ENCODE results near the gene ZNF280C.

Gene ZNF280C

DNA sequence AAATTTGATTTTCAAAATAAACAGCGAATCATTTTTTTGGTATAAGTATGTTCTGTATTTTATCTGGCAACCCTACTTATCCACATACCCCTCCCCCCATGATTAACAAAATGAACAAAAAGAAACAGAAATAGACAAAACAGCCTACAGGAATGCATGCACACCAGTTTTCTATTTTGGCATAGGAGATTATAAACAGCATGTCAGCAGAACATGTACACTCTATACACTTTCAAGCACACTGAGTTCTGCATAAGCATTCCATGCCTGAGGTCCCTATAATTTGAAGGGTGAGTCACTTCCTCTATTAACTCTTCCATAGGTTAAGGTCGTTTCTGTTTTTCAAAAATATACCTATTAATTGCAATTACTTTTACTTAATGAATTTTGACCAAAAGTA is 28.0 kb upstream of the ZNF280C start:
- WGBS (ENCODE audit: insufficient coverage) = no CpG with 5 or more reads among the region's 2 CpGs

DNA sequence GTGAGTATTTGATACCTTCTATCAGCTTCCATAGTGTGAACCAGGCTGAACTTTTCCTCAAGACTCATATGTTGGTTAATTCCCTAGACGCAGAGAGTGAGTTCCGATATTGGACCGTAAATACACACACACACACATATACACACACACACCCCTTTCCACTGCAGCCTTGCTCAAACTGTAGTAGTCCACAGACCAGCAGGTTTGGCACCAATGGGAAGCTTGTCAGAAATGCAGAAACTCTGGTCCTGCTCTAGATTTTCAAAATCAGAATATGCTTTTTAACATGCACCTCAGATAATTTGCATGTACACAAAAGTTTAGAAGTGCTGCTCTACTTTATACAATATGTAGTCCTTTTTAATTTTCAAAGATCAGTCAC is 27.6 kb upstream of the ZNF280C start:
- Histone ChIP-seq H3K9me3 (ENCODE audit: control extremely low read depth in 1 of 5, control insufficient read depth in 4 of 5, insufficient read depth in 2 of 5, low read depth in 1 of 5, low read length in 4 of 5) (peaks cover 0 to 3% (median 0%) of the 10 kb centered on the region in 5 experiments), H3K4me1 (ENCODE audit: control extremely low read depth in 1 of 4, control insufficient read depth in 4 of 4, insufficient read depth in 4 of 4, low read length in 3 of 4) (no peaks in the 10 kb centered on the region), H3K27me3 (replicated peaks in 2 of 5; ENCODE audit: control insufficient read depth in 4 of 5, insufficient read depth in 5 of 5, low read length in 4 of 5) (peaks cover 0 to 8% (median 0%) of the 10 kb centered on the region in 5 experiments), H3K4me3 (ENCODE audit: control insufficient read depth in 1 of 7, extremely low read depth in 1 of 7, insufficient read depth in 4 of 7, low read depth in 2 of 7, low read length in 6 of 7) (no peak overlapping the region), H3K27ac (ENCODE audit: insufficient read depth in 1 of 2, low read depth in 1 of 2, low read length in 2 of 2, poor library complexity in 1 of 2, severe bottlenecking in 2 of 2) (no peak overlapping the region), H3K36me3 (ENCODE audit: control insufficient read depth in 4 of 4, insufficient read depth in 4 of 4, low read length in 3 of 4) (no peaks in the 10 kb centered on the region)
- no peak for DNase-seq
- ChIA-PET CTCF (no interaction called here), POLR2A (no interaction called here)
- 91% methylated on average over 3 of the region's 3 CpGs for WGBS (ENCODE audit: insufficient coverage)

More for the DNA sequence above, 28.0 kb upstream of the ZNF280C start:
- ChIA-PET CTCF (no interaction called here), POLR2A (no interaction called here)
- Histone ChIP-seq H3K9me3 (ENCODE audit: control extremely low read depth in 1 of 5, control insufficient read depth in 4 of 5, insufficient read depth in 2 of 5, low read depth in 1 of 5, low read length in 4 of 5) (no peaks in the 10 kb centered on the region), H3K27ac (ENCODE audit: insufficient read depth in 1 of 2, low read depth in 1 of 2, low read length in 2 of 2, poor library complexity in 1 of 2, severe bottlenecking in 2 of 2) (no peak overlapping the region), H3K4me3 (ENCODE audit: control insufficient read depth in 1 of 7, extremely low read depth in 1 of 7, insufficient read depth in 4 of 7, low read depth in 2 of 7, low read length in 6 of 7) (no peak overlapping the region), H3K36me3 (ENCODE audit: control insufficient read depth in 4 of 4, insufficient read depth in 4 of 4, low read length in 3 of 4) (no peaks in the 10 kb centered on the region), H3K4me1 (ENCODE audit: control extremely low read depth in 1 of 4, control insufficient read depth in 4 of 4, insufficient read depth in 4 of 4, low read length in 3 of 4) (no peaks in the 10 kb centered on the region), H3K27me3 (replicated peaks in 2 of 5; ENCODE audit: control insufficient read depth in 4 of 5, insufficient read depth in 5 of 5, low read length in 4 of 5) (peaks cover 0 to 8% (median 0%) of the 10 kb centered on the region in 5 experiments)
- DNase-seq = no peak

DNA sequence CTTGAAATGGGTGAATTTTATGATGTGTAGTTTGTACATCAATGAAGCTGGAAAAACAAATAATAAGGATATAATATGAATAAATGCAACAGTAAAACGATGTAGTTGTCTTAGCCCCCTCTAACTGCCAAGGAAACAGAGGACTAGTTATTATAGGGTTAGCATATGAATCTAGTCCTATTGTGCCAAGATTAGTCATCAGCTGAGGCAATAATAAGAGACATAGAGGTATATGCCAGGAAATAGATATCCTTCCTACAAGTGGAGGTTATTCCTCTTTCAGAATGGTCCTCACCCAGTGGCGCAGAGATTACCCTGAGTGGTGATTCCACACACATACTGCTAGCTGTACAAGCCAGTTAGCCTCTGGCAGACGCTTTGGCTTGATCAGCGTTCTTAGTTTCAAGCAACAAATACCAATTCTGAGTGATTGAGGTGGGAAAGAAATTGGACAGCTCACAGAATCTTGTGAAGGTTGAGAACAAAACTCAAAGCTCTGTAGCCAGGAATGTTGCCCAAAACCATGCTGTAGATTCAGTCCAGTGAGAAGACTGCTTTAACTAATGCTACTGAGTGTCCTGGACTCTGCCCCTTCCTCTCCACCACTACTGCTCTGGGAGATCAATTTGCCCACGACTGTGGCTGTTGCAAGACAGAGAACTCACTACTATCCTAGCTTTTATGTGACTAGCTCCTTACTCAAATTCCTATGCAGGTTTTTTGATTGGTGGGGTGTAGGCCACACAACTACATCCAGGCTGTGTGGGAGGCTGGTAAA is 27.0 kb upstream of the ZNF280C start:
- Histone ChIP-seq H3K27me3 (replicated peaks in 2 of 5; ENCODE audit: control insufficient read depth in 4 of 5, insufficient read depth in 5 of 5, low read length in 4 of 5) (peaks cover 0 to 8% (median 0%) of the 10 kb centered on the region in 5 experiments), H3K36me3 (ENCODE audit: control insufficient read depth in 4 of 4, insufficient read depth in 4 of 4, low read length in 3 of 4) (no peaks in the 10 kb centered on the region), H3K9me3 (ENCODE audit: control extremely low read depth in 1 of 5, control insufficient read depth in 4 of 5, insufficient read depth in 2 of 5, low read depth in 1 of 5, low read length in 4 of 5) (peaks cover 0 to 6% (median 0%) of the 10 kb centered on the region in 5 experiments), H3K4me1 (ENCODE audit: control extremely low read depth in 1 of 4, control insufficient read depth in 4 of 4, insufficient read depth in 4 of 4, low read length in 3 of 4) (no peaks in the 10 kb centered on the region), H3K27ac (ENCODE audit: insufficient read depth in 1 of 2, low read depth in 1 of 2, low read length in 2 of 2, poor library complexity in 1 of 2, severe bottlenecking in 2 of 2) (no peak overlapping the region), H3K4me3 (ENCODE audit: control insufficient read depth in 1 of 7, extremely low read depth in 1 of 7, insufficient read depth in 4 of 7, low read depth in 2 of 7, low read length in 6 of 7) (no peak overlapping the region)
- CTCF ChIA-PET = no interaction called here
- 67% methylated on average over 5 of the region's 5 CpGs for WGBS (ENCODE audit: insufficient coverage)
- DNase-seq = no peak
- POLR2A ChIA-PET = no interaction called here

DNA sequence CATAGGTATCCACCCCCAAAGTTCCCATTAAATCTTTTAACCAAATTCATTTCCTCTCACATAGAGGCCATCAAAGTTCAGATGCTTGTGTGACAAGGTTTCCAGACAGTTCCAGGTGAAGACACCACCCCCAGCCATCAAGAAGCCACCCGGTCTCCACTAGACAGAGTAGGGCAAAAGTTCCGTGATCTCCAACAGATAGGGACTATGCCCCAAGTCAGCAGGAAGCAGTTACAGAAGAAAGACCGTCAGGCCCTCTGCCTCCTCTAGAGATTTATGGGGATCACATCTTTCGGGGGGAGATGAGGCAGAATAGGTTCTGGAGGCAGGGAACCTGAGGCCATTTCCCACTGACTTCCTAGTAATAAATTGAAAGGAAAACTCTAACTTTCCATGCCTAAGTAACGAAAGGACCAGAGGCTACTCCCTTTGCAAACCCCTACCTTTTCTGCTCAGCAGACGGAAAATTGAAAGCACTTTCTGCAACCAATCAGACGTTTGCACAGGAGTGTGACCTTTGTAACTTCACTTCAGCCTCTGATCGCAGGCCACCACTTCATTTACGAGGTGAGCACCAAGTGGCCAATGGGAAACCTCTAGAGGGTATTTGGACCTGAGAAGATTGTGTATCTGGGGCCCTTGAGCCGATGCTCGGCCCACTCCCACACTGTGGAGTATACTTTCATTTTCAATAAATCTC is 18.5 kb upstream of the ZNF280C start:
- CTCF ChIA-PET = no interaction called here
- Histone ChIP-seq H3K9me3 (ENCODE audit: control extremely low read depth in 1 of 5, control insufficient read depth in 4 of 5, insufficient read depth in 2 of 5, low read depth in 1 of 5, low read length in 4 of 5) (peaks cover 0 to 6% (median 0%) of the 10 kb centered on the region in 5 experiments), H3K4me3 (ENCODE audit: control insufficient read depth in 1 of 7, extremely low read depth in 1 of 7, insufficient read depth in 4 of 7, low read depth in 2 of 7, low read length in 6 of 7) (no peak overlapping the region), H3K4me1 (ENCODE audit: control extremely low read depth in 1 of 4, control insufficient read depth in 4 of 4, insufficient read depth in 4 of 4, low read length in 3 of 4) (no peaks in the 10 kb centered on the region), H3K27me3 (replicated peaks in 2 of 5; ENCODE audit: control insufficient read depth in 4 of 5, insufficient read depth in 5 of 5, low read length in 4 of 5) (no peaks in the 10 kb centered on the region), H3K36me3 (ENCODE audit: control insufficient read depth in 4 of 4, insufficient read depth in 4 of 4, low read length in 3 of 4) (no peaks in the 10 kb centered on the region), H3K27ac (ENCODE audit: insufficient read depth in 1 of 2, low read depth in 1 of 2, low read length in 2 of 2, poor library complexity in 1 of 2, severe bottlenecking in 2 of 2) (no peak overlapping the region)
- POLR2A ChIA-PET = no interaction called here
- DNase-seq = no peak
- 78% methylated on average over 11 of the region's 11 CpGs for WGBS (ENCODE audit: insufficient coverage)

DNA sequence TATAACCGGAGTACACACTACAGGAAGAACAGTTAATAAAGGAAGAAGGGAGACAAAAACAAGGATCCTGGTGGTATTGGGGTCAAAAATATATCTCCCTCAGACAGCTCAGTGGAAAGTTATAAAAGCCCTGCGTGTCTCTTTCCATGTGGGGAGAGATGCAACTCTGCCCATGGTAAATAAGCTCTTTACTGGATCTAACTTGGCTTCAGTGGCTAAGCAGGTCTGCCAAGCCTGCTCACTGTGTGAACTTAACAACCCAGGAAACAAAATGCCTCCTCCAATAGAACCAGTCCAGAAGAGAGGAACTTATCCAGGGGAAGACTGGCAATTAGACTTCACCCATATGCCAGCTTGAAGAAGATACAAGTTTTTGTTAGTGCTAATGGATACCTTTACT is 17.0 kb upstream of the ZNF280C start:
- no CpG with 5 or more reads among the region's 2 CpGs for WGBS (ENCODE audit: insufficient coverage)
- CTCF ChIA-PET = no interaction called here
- DNase-seq = no peak

DNA sequence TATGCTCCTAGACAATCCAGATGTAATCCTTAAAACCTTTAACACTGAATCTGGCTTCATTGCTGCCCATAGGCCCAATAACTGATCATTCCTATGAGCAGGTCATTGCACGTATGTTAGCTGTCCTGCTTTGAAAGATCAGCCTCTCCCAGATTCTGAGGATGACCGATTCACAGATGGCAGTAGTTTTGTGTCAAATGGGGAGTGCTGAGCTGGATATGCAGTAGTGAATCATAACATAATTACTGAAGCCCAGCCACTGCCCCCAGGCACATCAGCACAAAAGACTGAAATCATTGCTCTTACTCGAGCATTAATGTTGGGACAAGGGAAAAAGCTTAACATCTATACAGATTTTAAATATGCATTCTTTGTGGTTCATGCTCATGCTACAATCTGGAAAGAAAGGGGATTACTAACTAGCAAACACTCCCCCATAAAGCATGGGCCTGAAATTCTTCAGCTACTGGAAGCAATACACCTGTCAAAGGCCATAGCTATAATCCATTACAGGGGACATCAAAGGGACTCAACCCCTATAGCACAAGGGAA is 16.4 kb upstream of the ZNF280C start:
- DNase-seq = no peak
- Histone ChIP-seq H3K27ac (ENCODE audit: insufficient read depth in 1 of 2, low read depth in 1 of 2, low read length in 2 of 2, poor library complexity in 1 of 2, severe bottlenecking in 2 of 2) (no peak overlapping the region), H3K4me3 (ENCODE audit: control insufficient read depth in 1 of 7, extremely low read depth in 1 of 7, insufficient read depth in 4 of 7, low read depth in 2 of 7, low read length in 6 of 7) (no peak overlapping the region), H3K9me3 (ENCODE audit: control extremely low read depth in 1 of 5, control insufficient read depth in 4 of 5, insufficient read depth in 2 of 5, low read depth in 1 of 5, low read length in 4 of 5) (no peaks in the 10 kb centered on the region), H3K4me1 (ENCODE audit: control extremely low read depth in 1 of 4, control insufficient read depth in 4 of 4, insufficient read depth in 4 of 4, low read length in 3 of 4) (no peaks in the 10 kb centered on the region), H3K27me3 (replicated peaks in 2 of 5; ENCODE audit: control insufficient read depth in 4 of 5, insufficient read depth in 5 of 5, low read length in 4 of 5) (no peaks in the 10 kb centered on the region), H3K36me3 (ENCODE audit: control insufficient read depth in 4 of 4, insufficient read depth in 4 of 4, low read length in 3 of 4) (no peaks in the 10 kb centered on the region)
- POLR2A ChIA-PET = no interaction called here
- WGBS (ENCODE audit: insufficient coverage) = 83% methylated on average over 2 of the region's 3 CpGs
- CTCF ChIA-PET = interaction anchor here (1.2 kb wide), 1 partner anchor 25 kb away, joined by 3 read pairs; no protein-coding TSS in a partner anchor

More for the DNA sequence above, 17.0 kb upstream of the ZNF280C start:
- no peaks in the 10 kb centered on the region for H3K9me3 ChIP-seq (ENCODE audit: control extremely low read depth in 1 of 5, control insufficient read depth in 4 of 5, insufficient read depth in 2 of 5, low read depth in 1 of 5, low read length in 4 of 5)
- H3K27ac ChIP-seq (ENCODE audit: insufficient read depth in 1 of 2, low read depth in 1 of 2, low read length in 2 of 2, poor library complexity in 1 of 2, severe bottlenecking in 2 of 2) = no peak overlapping the region
- no peaks in the 10 kb centered on the region for H3K36me3 ChIP-seq (ENCODE audit: control insufficient read depth in 4 of 4, insufficient read depth in 4 of 4, low read length in 3 of 4)
- H3K4me3 ChIP-seq (ENCODE audit: control insufficient read depth in 1 of 7, extremely low read depth in 1 of 7, insufficient read depth in 4 of 7, low read depth in 2 of 7, low read length in 6 of 7) = no peak overlapping the region
- no peaks in the 10 kb centered on the region for H3K27me3 ChIP-seq (replicated peaks in 2 of 5; ENCODE audit: control insufficient read depth in 4 of 5, insufficient read depth in 5 of 5, low read length in 4 of 5)
- H3K4me1 ChIP-seq (ENCODE audit: control extremely low read depth in 1 of 4, control insufficient read depth in 4 of 4, insufficient read depth in 4 of 4, low read length in 3 of 4) = no peaks in the 10 kb centered on the region
- POLR2A ChIA-PET = no interaction called here

DNA sequence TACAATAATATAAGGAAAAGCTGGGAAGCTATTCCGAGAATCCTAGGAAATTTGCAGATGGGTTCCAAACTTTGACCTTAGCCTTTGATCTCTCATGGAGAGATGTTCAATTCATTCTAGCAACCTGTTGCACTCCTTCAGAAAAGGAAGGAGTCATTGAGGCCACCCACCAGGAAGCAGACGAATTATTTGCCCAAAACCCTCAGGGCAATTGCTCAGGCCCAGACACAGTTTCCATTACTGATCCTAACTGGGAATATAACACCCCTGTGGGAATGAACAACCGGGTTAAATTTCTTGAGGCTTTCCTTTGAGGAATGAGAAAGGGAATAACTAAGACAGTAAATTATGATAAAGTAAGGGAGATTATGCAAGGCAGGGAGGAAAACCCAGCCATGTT is 13.5 kb upstream of the ZNF280C start:
- Histone ChIP-seq H3K27me3 (replicated peaks in 2 of 5; ENCODE audit: control insufficient read depth in 4 of 5, insufficient read depth in 5 of 5, low read length in 4 of 5) (no peaks in the 10 kb centered on the region), H3K4me1 (ENCODE audit: control extremely low read depth in 1 of 4, control insufficient read depth in 4 of 4, insufficient read depth in 4 of 4, low read length in 3 of 4) (no peaks in the 10 kb centered on the region), H3K27ac (ENCODE audit: insufficient read depth in 1 of 2, low read depth in 1 of 2, low read length in 2 of 2, poor library complexity in 1 of 2, severe bottlenecking in 2 of 2) (no peak overlapping the region), H3K36me3 (ENCODE audit: control insufficient read depth in 4 of 4, insufficient read depth in 4 of 4, low read length in 3 of 4) (no peaks in the 10 kb centered on the region), H3K4me3 (ENCODE audit: control insufficient read depth in 1 of 7, extremely low read depth in 1 of 7, insufficient read depth in 4 of 7, low read depth in 2 of 7, low read length in 6 of 7) (no peak overlapping the region), H3K9me3 (ENCODE audit: control extremely low read depth in 1 of 5, control insufficient read depth in 4 of 5, insufficient read depth in 2 of 5, low read depth in 1 of 5, low read length in 4 of 5) (no peaks in the 10 kb centered on the region)
- 60% methylated on average over 2 of the region's 3 CpGs for WGBS (ENCODE audit: insufficient coverage)
- DNase-seq = no peak
- CTCF ChIA-PET = no interaction called here
- POLR2A ChIA-PET = no interaction called here
